Karpas-422 (cell line): ENCODE results near the gene TBCEL. TPM values are rescaled to one million over a fixed set of nuclear protein-coding genes. Genes with fewer than 3 reads are reported as not detected.

Experiments used
- DNase-seq: peaks from one replicate; pipeline ENCODE4 v3.0.0-alpha.2; 2015
- H2AFZ ChIP-seq: fragments of 200-600 bp; sonication (generic); 2 replicates; pipeline ENCODE4 v1.6.1; 2014; ENCODE audit warnings: antibody characterized with exemption, low read length, mixed read lengths
- H3K27ac ChIP-seq: fragments of 200-600 bp; sonication (generic); 2 replicates; pipeline ENCODE4 v1.5.1; 2014; ENCODE audit warnings: mild to moderate bottlenecking, low read length, moderate library complexity
- H3K27me3 ChIP-seq: fragments of 200-600 bp; sonication (generic); 2 replicates; pipeline ENCODE4 v1.6.1; 2014; ENCODE audit warnings: low read length, mixed read lengths
- H3K36me3 ChIP-seq: fragments of 200-600 bp; sonication (generic); 2 replicates; pipeline ENCODE4 v1.6.1; 2014; ENCODE audit warnings: low read length, mixed read lengths; ENCODE audit not compliant: insufficient read depth
- H3K4me1 ChIP-seq: fragments of 200-600 bp; sonication (generic); 2 replicates; pipeline ENCODE4 v1.6.1; 2014; ENCODE audit warnings: mild to moderate bottlenecking, low read length, mixed read lengths
- H3K4me2 ChIP-seq: fragments of 200-600 bp; sonication (generic); 2 replicates; pipeline ENCODE4 v1.6.1; 2014; ENCODE audit warnings: low read length, low read depth, mild to moderate bottlenecking; ENCODE audit not compliant: poor library complexity, severe bottlenecking
- H3K4me3 ChIP-seq: fragments of 200-600 bp; sonication (generic); 2 replicates; pipeline ENCODE4 v1.5.1; 2014; ENCODE audit warnings: mild to moderate bottlenecking, antibody characterized with exemption, low read length, mixed read lengths
- H3K79me2 ChIP-seq: fragments of 200-600 bp; sonication (generic); 2 replicates; pipeline ENCODE4 v1.6.1; 2014; ENCODE audit warnings: mild to moderate bottlenecking, low read length, mixed read lengths
- H3K9ac ChIP-seq: fragments of 200-600 bp; sonication (generic); 2 replicates; pipeline ENCODE4 v1.6.0; 2014; ENCODE audit warnings: low read length
- H3K9me2 ChIP-seq: fragments of 200-600 bp; sonication (generic), shearing (Covaris generic); replicated peaks from 2 replicates; pipeline ENCODE4 v1.6.0; 2014; ENCODE audit warnings: mild to moderate bottlenecking, low read length, moderate library complexity; ENCODE audit not compliant: insufficient read depth
- H3K9me3 ChIP-seq: fragments of 300-700, 200-600 bp; sonication (generic); 2 replicates; pipeline ENCODE4 v1.6.1; 2014; ENCODE audit warnings: low read length, mixed read lengths
- H4K20me1 ChIP-seq: fragments of 200-600 bp; sonication (generic); 2 replicates; pipeline ENCODE4 v1.6.1; 2014; ENCODE audit warnings: mild to moderate bottlenecking, antibody characterized with exemption, low read length, low read depth; ENCODE audit not compliant: insufficient read depth
- total RNA-seq: library from RNA; depleted of rRNA; stranded (reverse); fragments of >200 nt; shearing (Covaris generic); gene quantifications from 2 replicates; pipeline ENCODE4 v1.2.3, GENCODE V29; 2014; ENCODE audit warnings: low replicate concordance

Gene TBCEL
- total RNA-seq, 1 experiment from 2014 or later, result 7.0 TPM

GRCh38 chr11:121032546-121032945, 8.6 kb downstream of the TBCEL start:
- Histone ChIP-seq H4K20me1 (peaks cover 3% of the 10 kb centered on the region; the same call in 1 of the 2 replicates), H3K4me3 (no peak overlapping the region), H3K27me3 (no peaks in the 10 kb centered on the region), H3K4me2 (no peak overlapping the region), H3K9me3 (no peaks in the 10 kb centered on the region), H3K9ac (no peak overlapping the region), H2AFZ (no peak overlapping the region), H3K27ac (no peak overlapping the region), H3K79me2 (no peaks in the 10 kb centered on the region), H3K9me2 (no peaks in the 10 kb centered on the region), H3K4me1 (no peaks in the 10 kb centered on the region), H3K36me3 (no peaks in the 10 kb centered on the region)
- no peak for DNase-seq

DNA sequence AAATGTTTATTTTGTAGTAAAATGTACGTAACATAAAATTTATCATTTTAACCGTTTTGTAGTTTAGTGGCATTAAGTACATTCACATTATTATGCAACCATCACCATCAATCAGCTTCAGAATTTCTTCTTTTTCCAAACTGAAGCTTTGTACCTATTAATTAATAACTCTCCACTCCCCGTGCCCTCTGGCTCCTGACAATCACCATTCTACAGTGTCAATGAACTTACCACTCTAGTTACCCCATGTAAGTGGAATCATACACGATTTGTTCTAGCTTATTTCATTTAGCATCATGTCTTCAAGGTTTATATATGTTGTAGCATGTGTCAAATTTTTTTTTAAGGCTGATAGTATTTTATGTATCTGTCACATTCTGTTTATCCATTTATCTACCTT, 9.7 kb downstream of the TBCEL start:
- Histone ChIP-seq H3K4me1 (no peaks in the 10 kb centered on the region), H3K9me3 (no peaks in the 10 kb centered on the region), H3K9me2 (no peaks in the 10 kb centered on the region), H3K4me3 (no peak overlapping the region), H2AFZ (no peak overlapping the region), H3K79me2 (no peaks in the 10 kb centered on the region), H3K27me3 (no peaks in the 10 kb centered on the region), H4K20me1 (peaks cover 3% of the 10 kb centered on the region; the same call in 1 of the 2 replicates), H3K9ac (no peak overlapping the region), H3K27ac (no peak overlapping the region), H3K4me2 (no peak overlapping the region), H3K36me3 (no peaks in the 10 kb centered on the region)
- no peak for DNase-seq

GRCh38 chr11:121035169-121035755, 11.4 kb downstream of the TBCEL start:
- Histone ChIP-seq H3K27me3 (no peaks in the 10 kb centered on the region), H3K4me3 (no peak overlapping the region), H3K9me2 (no peaks in the 10 kb centered on the region), H3K36me3 (no peaks in the 10 kb centered on the region), H4K20me1 (peaks cover 3% of the 10 kb centered on the region; the same call in 1 of the 2 replicates), H3K4me1 (peaks cover 5% of the 10 kb centered on the region; the same call in 1 of the 2 replicates), H3K4me2 (no peak overlapping the region), H3K27ac (no peak overlapping the region), H2AFZ (no peak overlapping the region), H3K9ac (no peak overlapping the region), H3K9me3 (no peaks in the 10 kb centered on the region), H3K79me2 (no peaks in the 10 kb centered on the region)
- no peak for DNase-seq

GRCh38 chr11:121035780-121036179, 11.9 kb downstream of the TBCEL start:
- Histone ChIP-seq H3K4me3 (no peak overlapping the region), H3K27ac (no peak overlapping the region), H3K79me2 (no peaks in the 10 kb centered on the region), H3K9ac (no peak overlapping the region), H3K4me1 (peaks cover 5% of the 10 kb centered on the region; the same call in 1 of the 2 replicates), H3K9me3 (no peaks in the 10 kb centered on the region), H3K36me3 (no peaks in the 10 kb centered on the region), H3K4me2 (no peak overlapping the region), H3K27me3 (no peaks in the 10 kb centered on the region), H3K9me2 (no peaks in the 10 kb centered on the region), H4K20me1 (peaks cover 3% of the 10 kb centered on the region; the same call in 1 of the 2 replicates), H2AFZ (no peak overlapping the region)
- no peak for DNase-seq

- Histone ChIP-seq H4K20me1 (peaks cover 3% of the 10 kb centered on the region; the same call in 1 of the 2 replicates), H3K79me2 (no peaks in the 10 kb centered on the region), H3K9me3 (no peaks in the 10 kb centered on the region), H2AFZ (no peak overlapping the region), H3K4me1 (peaks cover 5% of the 10 kb centered on the region; the same call in 1 of the 2 replicates), H3K4me2 (no peak overlapping the region), H3K9me2 (no peaks in the 10 kb centered on the region), H3K27me3 (no peaks in the 10 kb centered on the region), H3K36me3 (no peaks in the 10 kb centered on the region), H3K9ac (no peak overlapping the region), H3K4me3 (no peak overlapping the region), H3K27ac (no peak overlapping the region)
- DNase-seq, result no peak
Measured at GRCh38 chr11:121037016-121037415, 13.1 kb downstream of the TBCEL start.

DNA sequence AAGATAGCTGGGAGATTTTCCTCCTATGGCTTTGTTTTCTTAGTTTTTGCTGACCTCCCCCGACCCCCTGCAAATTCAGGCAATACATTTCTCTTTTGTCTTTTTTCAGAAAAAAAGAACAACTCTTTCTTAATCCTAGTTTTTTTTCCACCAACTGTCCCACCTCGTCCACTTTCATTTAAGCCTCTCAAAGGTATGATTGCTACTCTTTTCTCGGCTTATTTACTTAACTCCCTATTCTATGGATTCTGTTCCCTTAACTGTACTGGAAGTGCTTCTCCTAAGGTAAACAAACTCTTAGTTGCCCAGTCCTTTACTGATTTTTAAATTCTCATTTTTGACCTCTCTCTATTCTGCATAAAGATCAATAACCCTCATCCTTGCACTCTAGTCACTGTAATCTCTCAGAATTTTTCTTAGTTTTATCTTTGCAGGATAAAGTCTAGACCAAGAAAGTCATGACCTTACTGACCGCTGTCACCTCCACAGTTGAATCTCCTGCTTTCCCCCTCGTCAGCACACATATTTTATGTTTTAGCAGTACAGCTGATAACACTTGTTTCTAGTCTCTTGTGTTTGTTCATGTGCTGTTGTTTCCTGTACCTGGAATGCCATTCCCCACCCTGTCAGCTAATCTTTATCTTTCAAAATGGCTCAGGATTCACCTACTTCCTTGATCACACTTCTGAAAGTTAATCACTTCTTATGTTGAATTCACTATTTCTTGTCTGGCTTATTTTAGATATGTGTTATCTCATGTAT, 14.9 kb downstream of the TBCEL start:
- Histone ChIP-seq H3K9me2 (no peaks in the 10 kb centered on the region), H3K4me2 (no peak overlapping the region), H3K36me3 (no peaks in the 10 kb centered on the region), H3K4me1 (peaks cover 5% of the 10 kb centered on the region; the same call in 1 of the 2 replicates), H3K9me3 (no peaks in the 10 kb centered on the region), H3K4me3 (no peak overlapping the region), H3K9ac (no peak overlapping the region), H2AFZ (no peak overlapping the region), H3K27me3 (no peaks in the 10 kb centered on the region), H3K27ac (no peak overlapping the region), H3K79me2 (no peaks in the 10 kb centered on the region), H4K20me1 (peaks cover 3% of the 10 kb centered on the region; the same call in 1 of the 2 replicates)
- DNase-seq, result no peak

DNA sequence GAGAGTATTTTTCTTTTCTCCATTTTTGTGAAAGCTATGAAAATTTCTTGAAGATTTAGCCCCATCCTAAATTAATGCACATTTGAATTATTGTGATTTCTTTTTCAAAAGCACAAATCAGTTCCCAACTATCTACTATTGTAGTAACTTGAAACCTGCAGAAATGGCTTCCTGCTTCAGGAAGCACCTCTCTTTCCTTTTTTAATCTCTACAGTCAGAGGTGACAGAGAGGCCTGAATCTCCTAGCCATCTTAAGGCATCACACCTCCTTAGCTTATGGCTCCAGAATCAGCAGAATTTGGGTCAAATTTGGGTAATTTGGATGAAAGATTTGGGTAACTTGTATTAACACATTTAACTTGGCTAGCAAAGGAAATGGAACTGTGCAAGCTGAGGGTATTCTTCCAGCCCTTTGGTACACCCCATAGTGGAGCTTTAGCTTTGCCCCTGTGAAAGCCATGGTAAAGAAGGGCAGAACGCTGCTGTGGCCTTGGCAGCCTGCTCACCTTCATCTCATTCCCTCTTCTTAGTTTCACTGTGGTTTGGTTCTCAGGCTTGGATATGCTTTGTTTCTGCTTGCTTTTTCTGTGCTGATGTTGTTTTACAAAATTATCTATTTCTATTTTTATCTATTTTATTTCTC, 16.2 kb downstream of the TBCEL start:
- Histone ChIP-seq H3K9me2 (no peaks in the 10 kb centered on the region), H3K27me3 (no peaks in the 10 kb centered on the region), H4K20me1 (0 out of 2 replicates have a peak, but pooled peaks cover 3% of the 10 kb centered on the region), H3K4me1 (peaks cover 5% of the 10 kb centered on the region; the same call in 1 of the 2 replicates), H3K9ac (no peak overlapping the region), H3K27ac (no peak overlapping the region), H3K79me2 (no peaks in the 10 kb centered on the region), H3K4me3 (no peak overlapping the region), H3K4me2 (no peak overlapping the region), H3K36me3 (no peaks in the 10 kb centered on the region), H2AFZ (no peak overlapping the region), H3K9me3 (no peaks in the 10 kb centered on the region)
- DNase-seq, result no peak

- H3K4me2 ChIP-seq, result no peak overlapping the region
- H3K4me3 ChIP-seq, result no peak overlapping the region
- DNase-seq, result no peak
- no peak overlapping the region for H3K9ac ChIP-seq
- no peaks in the 10 kb centered on the region for H3K9me2 ChIP-seq
- no peaks in the 10 kb centered on the region for H3K79me2 ChIP-seq
- no peak overlapping the region for H3K27ac ChIP-seq
- peaks cover 5% of the 10 kb centered on the region; the same call in 1 of the 2 replicates for H3K4me1 ChIP-seq
- no peak overlapping the region for H2AFZ ChIP-seq
- H3K9me3 ChIP-seq, result no peaks in the 10 kb centered on the region
- H3K36me3 ChIP-seq, result no peaks in the 10 kb centered on the region
- H4K20me1 ChIP-seq, result 0 out of 2 replicates have a peak, but pooled peaks cover 3% of the 10 kb centered on the region
- H3K27me3 ChIP-seq, result no peaks in the 10 kb centered on the region
Measured at GRCh38 chr11:121040614-121041002, 16.7 kb downstream of the TBCEL start.
